Right lobe of liver (tissue), 4 donors: ENCODE results near the gene LYZL6.

ENCODE experiments used
- POLR2A ChIP-seq: fragments of 450-650 bp; IDR thresholded peaks from one replicate; pipeline ENCODE4 v1.6.1; 2017; ENCODE audit warnings: antibody characterized with exemption, mild to moderate bottlenecking
- TF ChIP-seq, protein P1 (sequence below), 4 donors: fragments of 200-600 bp in 3 of 4; fragments of 450-650 bp in 1 of 4; IDR thresholded peaks; one replicate each; pipeline versions ENCODE4 v1.5.1 to v1.8.0; 2016 to 2022; ENCODE audit warnings: antibody characterized with exemption in 4 of 4, mild to moderate bottlenecking in 2 of 4
- donor health status: DM: no; HTN: no; CAD: no.
- donor health status: DM: no; HTN: no; CAD: no.
- donor health status: DM: no; HTN: yes; CAD: no.

DNA sequence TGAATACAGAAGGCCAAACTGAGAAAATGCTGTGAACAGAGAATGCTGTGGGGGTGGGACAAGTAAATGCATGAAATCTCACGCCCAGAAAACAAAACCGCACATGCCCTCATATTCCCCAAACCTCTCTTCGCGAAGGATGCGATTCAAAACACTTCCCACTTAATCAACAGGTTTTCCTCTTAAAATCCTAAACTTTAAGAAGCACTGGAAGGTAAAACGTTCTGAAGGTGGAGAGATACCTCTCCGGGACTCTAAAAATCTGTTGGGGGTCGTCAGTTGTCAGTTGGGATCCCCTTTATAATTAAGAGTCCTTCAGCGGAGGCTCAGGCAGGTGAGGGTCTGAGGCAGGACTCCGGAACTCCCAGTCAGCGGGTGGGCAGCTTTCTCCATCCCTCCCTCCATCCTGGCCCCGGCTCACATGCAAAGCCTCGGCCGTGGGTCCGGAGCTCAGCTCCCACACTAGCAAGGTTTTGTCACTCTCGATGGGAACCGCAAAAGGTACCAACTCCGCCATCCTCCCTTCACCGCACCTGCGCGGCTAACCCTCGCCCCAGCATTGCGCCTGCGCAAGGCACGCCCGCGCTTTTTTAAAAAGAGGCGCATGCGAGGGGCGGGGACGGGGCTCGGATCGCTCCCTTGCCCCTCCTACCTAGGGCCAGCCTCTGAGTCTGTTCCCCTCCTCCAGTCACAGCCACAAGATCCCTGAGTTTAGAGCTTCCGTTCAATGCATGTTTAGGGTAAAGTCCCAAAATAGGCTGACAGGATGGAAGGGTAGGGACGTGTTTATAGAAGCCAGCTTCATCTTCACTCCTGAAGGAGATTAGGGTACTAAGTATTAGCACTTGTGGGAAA lies 13.1 kb downstream of the LYZL6 start, which contains the start of gene RDM1:
- no peak for TF ChIP-seq POLR2A
- TF ChIP-seq, protein P1, sequence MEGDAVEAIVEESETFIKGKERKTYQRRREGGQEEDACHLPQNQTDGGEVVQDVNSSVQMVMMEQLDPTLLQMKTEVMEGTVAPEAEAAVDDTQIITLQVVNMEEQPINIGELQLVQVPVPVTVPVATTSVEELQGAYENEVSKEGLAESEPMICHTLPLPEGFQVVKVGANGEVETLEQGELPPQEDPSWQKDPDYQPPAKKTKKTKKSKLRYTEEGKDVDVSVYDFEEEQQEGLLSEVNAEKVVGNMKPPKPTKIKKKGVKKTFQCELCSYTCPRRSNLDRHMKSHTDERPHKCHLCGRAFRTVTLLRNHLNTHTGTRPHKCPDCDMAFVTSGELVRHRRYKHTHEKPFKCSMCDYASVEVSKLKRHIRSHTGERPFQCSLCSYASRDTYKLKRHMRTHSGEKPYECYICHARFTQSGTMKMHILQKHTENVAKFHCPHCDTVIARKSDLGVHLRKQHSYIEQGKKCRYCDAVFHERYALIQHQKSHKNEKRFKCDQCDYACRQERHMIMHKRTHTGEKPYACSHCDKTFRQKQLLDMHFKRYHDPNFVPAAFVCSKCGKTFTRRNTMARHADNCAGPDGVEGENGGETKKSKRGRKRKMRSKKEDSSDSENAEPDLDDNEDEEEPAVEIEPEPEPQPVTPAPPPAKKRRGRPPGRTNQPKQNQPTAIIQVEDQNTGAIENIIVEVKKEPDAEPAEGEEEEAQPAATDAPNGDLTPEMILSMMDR (IDR thresholded peaks at IDR 0.05), result no peak
